HG02763 (cell line): ENCODE measurements around the gene TGFBR3L.
"Not testable (repeated sequence)": the region's sequence is repeated elsewhere in the genome, so short reads cannot be mapped to it uniquely, and the experiment has no call there.

Experiments used
- ATAC-seq: cut with Tn5 transposase; IDR thresholded peaks from one replicate; pipeline ENCODE4 v1.9.1; 2021; ENCODE audit warnings: mild to moderate bottlenecking, moderate library complexity; ENCODE audit not compliant: unreplicated experiment

The TGFBR3L gene

DNA sequence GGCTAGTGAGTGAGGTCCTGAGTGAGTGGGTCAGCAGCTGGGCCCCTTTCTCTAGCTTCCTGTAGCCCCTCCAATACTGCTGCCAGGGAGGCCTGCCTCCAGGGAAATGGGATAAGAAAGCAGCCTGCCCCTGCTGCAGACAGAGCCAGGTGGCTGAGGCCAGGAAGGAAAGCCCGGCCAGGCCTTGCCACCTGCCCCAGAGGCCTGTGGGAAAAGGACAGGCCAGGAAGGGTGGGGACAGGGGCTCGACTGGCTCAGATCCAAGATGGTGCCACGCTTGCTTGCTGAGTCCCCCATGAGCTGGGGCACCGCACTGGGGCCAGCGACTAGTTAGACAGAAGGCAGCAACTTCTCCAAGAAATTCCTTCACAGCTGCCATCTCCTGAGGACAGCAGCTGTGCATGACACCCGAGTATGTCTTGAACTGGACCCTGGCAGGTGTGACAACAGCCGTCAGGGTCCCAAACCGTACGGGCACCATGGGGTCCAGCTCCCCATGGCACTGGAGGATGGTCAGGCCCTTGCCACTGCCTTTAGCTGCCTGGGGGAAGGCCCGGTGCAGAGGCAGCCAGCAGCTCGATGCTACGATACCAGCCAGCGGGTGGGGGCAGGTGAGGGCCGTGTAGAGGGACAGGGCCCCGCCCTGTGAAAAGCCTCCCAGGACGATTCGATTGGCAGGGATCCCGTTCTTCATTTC lies 35.4 kb upstream of the TGFBR3L start:
- no peak for ATAC-seq

DNA sequence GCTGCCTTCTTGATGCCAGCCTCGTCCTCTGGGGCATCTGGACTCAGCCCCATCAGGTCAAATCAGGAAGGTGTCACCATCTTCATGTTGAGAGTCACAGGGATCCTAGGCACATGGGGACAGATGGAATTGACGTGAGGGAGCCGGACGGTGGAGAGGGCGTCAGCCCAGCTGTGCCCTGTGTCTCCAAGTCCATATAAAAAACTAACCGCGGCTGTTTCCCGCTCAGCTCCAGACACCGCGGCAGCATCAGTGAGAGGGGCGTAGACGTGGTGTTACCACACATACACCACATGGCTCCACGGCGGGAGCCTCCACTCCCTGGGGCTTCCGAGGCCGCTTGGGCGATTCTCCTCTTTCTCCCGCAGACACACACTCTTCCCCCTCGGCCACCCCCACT lies 34.8 kb upstream of the TGFBR3L start:
- no peak for ATAC-seq

DNA sequence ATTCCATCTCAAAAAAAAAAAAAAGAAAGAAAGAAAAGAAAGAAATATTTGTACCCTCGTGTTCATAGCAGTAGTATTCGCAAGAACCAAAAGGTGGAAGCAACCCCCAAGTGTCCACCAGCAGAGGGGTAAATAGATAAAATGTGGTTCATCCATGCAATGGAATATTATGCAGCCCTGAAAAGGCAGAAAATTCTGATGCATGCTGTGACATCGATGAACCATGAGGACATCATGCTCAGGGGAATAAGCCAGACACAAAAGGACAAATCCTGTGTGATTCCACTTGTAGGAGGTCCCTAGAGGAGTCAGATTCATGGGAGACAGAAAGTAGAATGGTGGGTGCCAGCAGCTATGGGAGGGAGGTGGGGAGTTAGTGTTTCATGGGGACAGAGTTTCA lies 32.7 kb upstream of the TGFBR3L start:
- no peak for ATAC-seq

DNA sequence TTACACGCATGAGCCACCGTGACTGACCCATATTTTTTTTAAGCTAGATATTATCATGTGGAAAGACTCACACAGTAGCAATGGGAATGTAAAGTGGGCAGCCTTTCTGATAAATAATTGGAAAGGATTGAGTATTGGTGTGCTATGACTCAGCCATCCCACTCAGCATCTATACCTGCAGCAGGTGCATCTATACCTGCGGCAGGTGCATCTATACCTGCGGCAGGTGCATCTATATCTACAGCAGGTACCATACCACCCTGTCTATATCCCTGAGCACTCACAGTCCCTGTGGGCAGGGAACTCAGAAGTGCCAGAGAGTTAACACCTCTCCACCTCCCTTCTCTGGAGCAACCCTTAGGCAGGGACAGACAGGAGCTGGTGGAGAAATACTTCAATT lies 31.5 kb upstream of the TGFBR3L start:
- ATAC-seq = no peak

DNA sequence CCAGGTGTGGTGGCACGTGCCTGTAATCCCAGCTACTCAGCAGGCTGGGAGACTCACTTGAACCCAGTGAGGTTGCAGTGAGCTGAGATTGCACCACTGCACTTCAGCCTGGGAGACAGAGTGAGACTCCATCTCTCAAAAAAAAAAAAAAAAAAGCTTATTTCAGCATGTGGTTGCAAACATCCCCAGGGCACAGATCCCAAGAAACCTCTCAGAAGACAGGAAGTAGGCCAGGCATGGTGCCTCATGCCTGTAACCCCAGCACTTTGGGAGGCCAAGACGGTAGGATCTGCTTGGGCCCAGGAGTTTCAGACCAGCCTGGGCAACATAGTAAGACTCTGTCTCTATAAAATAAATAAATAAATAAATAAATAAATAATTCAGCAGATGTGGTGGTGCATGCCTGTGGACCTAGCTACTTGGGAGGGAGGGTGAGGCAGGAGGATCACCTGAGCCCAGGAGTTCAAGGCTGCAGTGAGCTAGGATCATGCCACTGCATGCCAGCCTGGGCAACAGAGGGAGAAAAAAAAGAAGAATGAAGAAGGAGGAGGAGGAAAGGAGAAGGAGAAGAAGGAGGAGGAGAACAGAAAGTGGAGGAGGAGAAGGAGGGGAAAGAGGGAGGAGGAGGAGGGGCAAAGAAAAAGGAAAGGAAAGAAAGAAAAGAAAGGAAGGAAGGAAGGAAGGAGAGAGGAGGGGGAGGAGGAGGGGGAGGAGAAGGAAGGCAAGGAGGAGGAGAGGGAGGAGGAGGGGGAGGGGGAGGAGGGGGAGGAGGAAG lies 30.6 kb upstream of the TGFBR3L start:
- no peak for ATAC-seq

DNA sequence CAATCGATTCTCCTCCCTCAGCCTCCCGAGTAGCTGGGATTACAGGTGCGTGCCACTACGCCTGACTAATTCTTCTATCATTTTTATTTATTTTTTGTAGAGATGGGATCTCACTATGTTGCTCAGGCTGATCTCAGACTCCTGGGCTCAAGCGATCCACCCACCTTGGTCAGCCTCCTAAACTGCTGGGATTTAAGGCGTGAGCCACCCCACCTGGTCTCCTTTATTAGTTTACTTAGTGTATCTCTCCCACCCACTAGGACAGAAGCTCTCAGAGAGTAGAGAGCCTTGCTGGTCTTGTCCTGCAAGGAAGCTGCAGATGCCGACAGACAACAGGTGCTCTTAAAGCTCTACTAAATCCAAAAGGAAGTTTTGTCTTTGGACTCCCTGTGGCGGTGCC lies 28.8 kb upstream of the TGFBR3L start:
- ATAC-seq = no peak

DNA sequence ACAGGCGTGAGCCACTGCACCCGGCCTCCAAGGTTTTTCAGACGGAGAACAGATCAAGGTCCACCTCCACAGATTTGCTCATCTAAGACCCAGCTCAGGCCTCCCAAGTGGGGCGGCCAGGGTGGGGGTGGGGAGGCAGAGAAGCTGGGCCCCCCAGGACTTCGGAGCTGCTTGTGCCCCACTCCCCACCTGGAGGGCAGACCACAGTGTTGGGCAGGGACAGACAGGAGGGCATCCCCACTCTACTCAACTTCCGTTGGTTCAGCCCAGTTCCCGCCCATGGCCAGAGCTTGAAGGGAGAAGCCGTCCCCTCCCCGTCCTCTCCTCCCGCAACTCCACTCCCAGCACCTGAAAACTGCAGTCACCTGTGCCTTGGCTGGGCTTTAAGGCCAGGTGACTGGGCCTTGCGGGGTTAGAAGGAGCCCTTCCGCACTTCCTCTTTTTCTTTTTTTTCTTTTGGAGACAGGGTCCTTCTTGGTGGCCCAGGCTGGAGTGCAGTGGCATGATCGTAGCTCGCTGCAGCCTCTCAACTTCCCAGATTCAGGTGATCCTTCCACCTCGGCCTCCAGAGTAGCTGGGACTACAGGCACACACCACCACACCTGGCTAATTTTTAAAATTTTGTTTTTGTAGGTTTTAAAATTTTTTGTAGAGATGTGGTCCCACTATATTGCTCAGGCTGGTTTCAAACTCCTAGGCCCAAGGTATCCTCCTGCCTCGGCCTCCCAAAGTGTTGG lies 27.1 kb upstream of the TGFBR3L start:
- ATAC-seq = no peak

DNA sequence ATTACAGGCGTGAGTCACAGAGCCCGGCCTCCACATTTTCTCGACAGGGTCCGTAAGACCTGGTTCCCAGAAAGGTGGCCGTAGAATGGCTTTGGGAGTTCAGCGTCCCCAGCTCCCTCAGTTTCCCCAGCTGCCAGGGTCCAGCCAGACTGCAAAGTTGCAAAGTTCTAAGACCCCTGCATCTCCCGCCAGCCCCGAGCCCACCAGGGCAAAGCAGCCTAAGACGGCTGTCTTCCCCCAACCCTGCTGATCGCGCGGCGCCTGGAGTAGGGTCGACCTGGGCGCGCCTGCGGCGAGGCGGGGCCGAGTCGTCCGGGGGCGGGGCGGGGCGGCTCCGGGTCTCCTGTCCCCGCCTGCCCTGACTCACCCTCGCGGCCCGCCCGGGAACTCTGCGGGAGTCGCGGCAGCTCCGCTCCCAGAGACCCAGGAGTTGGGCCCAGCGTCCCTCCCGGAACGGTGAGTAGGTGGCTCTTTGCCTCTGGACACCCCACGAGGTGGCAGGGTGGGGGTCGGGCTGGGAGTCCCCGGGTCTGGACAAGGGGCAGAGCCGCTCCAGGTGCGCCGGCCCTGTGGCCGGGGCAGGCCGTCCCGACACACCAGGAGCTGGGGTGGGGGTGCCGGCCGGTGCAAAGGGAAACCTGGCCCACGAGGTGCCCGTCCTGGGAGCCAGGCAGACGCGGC lies 26.3 kb upstream of the TGFBR3L start, which contains the start of gene LRRC8E:
Gene LRRC8E (plus strand): TSS at position 366 of the 681 bp plus-strand sequence. CDS start 7,094 bp downstream, outside the sequence.
- no peak for ATAC-seq

DNA sequence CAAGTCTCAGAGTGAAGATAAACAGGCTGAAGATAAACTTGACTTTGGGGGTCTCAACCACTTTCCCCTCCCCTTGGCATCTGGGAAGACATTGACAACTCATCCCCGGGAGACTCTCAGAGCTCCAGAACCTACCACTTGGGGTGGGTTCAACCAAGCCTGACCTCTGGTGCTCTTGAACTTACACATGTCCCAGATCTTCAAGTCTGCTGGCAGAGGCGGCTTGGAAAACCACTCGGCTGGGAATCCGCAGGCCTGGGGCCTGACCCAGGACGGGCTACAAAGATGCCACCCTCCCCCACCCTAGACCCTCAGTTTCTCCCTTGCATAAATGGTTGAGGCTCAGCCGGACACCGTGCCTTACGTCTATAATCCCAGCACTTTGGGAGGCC lies 25.8 kb upstream of the TGFBR3L start:
- no peak for ATAC-seq

DNA sequence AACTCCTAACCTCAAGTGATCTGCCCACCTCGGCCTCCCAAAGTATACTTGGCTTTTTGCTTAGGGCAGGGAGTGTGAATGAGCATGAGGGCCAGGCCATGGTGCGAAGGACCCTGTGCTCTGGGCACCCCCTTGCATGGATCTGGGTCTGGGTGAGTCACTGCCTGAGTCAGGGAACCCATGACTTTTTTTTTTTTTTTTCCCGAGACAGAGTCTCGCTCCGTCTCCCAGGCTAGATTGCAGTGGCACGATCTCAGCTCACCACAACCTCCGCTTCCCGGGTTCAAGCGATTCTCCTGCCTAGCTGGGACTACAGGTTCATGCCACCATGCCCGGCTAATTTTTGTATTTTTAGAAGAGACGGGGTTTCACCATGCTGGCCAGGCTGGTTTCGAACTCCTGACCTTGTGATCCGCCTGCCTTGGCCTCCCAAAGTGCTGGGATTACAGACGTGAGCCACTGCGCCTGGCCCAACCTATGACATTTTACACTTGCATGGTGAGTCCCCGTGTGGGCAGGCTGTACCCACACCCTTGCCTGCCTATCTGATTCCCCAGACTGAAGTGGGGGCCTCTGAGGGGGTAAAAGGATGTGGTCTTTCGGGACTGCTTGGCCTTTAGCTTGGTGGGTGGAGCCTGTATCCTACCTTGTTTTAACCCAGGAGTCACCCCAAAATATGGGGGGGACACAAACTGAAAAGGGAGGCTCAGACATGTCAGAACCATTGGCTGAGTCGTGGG lies 21.1 kb upstream of the TGFBR3L start:
- not testable (repeated sequence) for ATAC-seq

DNA sequence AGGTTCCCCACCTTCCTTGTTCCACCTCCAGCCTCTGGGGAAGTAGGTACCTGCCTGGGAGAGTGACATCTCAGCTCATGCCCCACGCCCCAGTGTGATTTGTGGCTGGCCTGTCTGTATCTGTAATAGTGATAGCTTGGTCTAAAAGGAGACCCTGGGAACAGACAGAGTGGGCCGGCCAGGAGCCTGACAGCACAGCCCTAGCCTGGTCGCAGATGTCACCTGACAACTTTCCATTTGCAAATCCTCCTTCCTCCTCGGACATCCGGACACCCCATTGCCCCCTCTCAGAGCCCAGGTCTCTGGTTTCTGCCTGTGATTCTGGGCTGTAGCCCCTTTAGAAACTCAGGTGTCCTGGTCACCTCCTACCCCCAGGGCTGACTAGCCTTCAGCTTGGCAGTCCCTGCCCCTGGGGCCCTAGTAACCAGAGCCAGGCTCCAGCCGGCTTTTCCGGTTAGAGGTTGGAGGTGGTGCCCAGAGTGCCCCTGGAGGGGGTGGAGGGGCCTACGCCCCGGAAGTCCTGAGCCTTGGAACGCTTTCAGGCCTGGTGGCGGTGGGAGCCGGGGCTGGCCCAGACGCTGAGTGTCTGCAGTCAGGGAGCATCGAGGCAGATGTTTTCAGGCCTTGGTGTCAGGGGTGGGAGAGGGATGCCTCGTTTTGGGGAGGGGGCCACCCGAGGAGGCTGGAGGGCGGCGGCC lies 19.9 kb upstream of the TGFBR3L start:
- ATAC-seq = no peak

DNA sequence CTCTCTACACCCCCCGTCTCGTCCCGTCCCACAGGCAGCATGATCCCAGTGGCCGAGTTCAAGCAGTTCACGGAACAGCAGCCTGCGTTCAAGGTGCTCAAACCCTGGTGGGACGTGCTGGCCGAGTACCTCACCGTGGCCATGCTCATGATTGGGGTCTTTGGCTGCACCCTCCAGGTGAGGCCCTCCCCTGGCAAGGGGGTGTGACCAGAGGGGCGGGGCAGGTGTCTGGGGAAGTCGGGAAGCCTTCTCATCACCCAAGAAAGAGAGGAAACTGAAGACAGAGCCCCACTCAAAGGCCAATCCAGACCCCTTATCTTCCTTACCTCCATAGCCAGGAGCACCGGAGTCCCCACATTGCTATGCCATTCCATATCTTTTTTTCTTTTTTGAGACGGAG lies 19.1 kb upstream of the TGFBR3L start:
- ATAC-seq = no peak

DNA sequence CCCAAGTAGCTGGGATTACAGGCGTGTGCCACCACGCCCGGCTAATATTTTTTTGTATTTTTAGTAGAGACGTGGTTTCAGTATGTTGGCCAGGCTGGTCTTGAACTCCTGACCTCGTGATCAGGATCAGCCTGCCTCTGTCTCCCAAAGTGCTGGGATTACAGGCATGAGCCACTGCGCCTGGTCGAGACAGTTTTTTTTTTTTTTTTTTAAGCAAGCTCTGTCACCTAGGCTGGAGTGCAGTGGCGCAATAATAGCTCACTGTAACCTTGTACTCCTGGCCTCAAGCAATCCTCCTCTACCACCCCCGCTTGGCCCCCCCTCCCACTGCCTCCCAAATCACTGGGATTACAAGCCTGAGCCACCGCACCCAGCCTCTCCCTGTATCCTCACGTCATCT lies 17.3 kb upstream of the TGFBR3L start:
- ATAC-seq = no peak

DNA sequence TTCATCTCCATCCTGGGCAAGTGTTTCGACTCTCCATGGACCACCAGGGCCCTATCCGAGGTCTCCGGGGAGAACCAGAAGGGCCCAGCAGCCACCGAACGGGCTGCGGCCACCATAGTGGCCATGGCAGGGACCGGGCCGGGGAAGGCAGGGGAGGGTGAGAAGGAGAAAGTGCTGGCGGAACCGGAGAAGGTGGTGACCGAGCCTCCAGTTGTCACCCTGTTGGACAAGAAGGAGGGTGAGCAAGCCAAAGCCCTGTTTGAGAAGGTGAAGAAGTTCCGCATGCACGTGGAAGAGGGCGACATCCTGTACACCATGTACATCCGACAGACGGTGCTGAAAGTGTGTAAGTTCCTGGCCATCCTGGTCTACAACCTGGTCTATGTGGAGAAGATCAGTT lies 15.7 kb upstream of the TGFBR3L start:
- no peak for ATAC-seq

DNA sequence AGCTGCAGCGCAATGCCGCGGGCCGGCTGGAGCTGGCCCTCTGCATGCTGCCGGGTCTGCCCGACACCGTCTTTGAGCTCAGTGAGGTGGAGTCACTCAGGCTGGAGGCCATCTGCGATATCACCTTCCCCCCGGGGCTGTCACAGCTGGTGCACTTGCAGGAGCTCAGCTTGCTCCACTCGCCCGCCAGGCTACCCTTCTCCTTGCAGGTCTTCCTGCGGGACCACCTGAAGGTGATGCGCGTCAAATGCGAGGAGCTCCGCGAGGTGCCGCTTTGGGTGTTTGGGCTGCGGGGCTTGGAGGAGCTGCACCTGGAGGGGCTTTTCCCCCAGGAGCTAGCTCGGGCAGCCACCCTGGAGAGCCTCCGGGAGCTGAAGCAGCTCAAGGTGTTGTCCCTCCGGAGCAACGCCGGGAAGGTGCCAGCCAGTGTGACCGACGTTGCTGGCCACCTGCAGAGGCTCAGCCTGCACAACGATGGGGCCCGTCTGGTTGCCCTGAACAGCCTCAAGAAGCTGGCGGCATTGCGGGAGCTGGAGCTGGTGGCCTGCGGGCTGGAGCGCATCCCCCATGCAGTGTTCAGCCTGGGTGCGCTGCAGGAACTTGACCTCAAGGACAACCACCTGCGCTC lies 14.8 kb upstream of the TGFBR3L start:
- ATAC-seq = no peak

DNA sequence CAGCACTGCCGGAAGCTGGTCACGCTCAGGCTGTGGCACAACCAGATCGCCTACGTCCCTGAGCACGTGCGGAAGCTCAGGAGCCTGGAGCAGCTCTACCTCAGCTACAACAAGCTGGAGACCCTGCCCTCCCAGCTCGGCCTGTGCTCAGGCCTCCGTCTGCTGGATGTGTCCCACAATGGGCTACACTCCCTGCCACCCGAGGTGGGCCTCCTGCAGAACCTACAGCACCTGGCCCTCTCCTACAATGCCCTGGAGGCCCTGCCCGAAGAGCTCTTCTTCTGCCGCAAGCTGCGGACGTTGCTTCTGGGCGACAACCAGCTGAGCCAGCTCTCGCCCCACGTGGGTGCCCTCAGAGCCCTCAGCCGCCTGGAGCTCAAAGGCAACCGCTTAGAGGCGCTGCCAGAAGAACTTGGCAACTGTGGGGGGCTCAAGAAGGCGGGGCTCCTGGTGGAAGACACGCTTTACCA lies 14.2 kb upstream of the TGFBR3L start:
- ATAC-seq = no peak

DNA sequence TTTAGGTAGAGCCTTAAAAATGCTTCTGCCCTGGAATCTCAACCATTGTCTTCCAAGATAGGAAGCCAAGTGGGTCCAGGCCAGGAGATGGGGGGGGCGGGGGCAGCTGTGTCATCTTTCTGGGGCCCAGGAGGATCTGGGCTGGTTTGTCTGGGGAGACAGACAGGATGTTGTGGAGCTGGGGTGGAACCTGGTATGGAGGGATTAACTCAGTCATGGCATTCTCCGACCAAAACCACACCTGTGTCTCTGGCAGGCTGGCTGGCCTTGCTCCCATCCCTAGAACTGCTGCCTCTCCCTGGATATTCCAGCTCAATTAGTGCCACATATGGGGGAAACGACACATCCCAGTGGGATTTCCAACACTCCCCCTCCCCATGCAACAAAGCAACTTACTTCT lies 13.7 kb upstream of the TGFBR3L start:
- no peak for ATAC-seq

DNA sequence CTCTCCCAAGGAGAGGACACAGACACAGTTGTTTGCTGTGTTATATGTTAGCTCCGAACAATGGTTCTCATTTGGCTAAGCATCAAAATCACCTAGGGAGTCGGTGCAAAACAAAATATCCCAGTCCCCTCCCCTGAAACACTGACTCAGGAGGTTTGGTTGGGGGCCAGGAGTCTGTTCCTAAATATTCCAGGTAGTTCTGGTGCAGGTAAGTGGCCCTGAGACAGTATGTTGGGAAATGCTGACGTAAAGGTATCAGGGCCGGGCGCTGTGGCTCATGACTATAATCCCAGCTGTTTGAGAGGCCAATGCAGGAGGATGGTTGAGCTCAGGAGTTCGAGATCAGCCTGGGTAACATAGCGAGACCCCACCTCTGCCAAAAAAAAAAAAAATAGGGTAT lies 13.3 kb upstream of the TGFBR3L start:
- no peak for ATAC-seq

DNA sequence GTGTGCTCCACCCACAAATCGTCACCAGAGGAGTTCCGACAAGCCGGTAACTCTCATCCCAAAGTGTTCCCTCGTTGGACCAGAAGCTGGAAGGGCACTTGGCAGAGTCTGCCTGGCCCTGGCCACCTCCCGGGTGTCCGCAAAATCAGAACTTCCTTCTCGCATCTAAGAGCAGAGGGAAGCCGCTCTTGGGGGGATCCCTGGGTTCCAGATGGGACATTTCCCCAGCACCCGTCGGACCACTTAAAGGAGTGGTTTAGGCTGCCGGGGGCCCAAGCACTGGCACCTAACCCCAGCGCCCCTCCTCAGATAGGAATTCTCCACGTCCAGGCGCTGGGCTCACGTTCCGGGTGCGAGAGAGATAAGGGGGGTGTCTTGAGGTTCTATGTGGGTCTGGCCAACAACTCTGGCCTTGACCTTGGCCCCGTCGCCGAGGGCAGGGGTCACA lies 11.8 kb upstream of the TGFBR3L start:
- ATAC-seq = no peak
